Activated CD4-positive, alpha-beta T cell treated with anti-CD3 and anti-CD28 coated beads, Interleukin-2, amount 50 U/mL, for 48 hours (primary cell): ENCODE data around the gene PLD3.
"Not testable (repeated sequence)": the region's sequence is repeated elsewhere in the genome, so short reads cannot be mapped to it uniquely, and the experiment has no call there.

Experiments used
- DNase-seq, 2 experiments: peaks; one replicate each; pipeline ENCODE4 v3.0.0-alpha.2; 2020

The PLD3 gene

GRCh38 chr19:40392894-40393517, 44.5 kb downstream of the PLD3 start:
- DNase-seq: no peak

GRCh38 chr19:40393894-40394815, 45.7 kb downstream of the PLD3 start:
- no peak for DNase-seq

GRCh38 chr19:40394816-40395210, 46.3 kb downstream of the PLD3 start:
- no peak for DNase-seq

- DNase-seq: no peak
These were observed 47.5 kb downstream of the PLD3 start for GRCh38 chr19:40395956-40396355.

GRCh38 chr19:40396886-40397567, 48.5 kb downstream of the PLD3 start:
- no peak for DNase-seq

- no peak for DNase-seq
These were observed 49.0 kb downstream of the PLD3 start for GRCh38 chr19:40397568-40397906.

- DNase-seq: peak; percentile 72 to 73
These were observed 50.1 kb downstream of the PLD3 start for GRCh38 chr19:40398417-40399131.

GRCh38 chr19:40400559-40400958, 52.1 kb downstream of the PLD3 start:
- no peak for DNase-seq

GRCh38 chr19:40403262-40403984, 54.9 kb downstream of the PLD3 start:
- DNase-seq: peak; percentile 93

GRCh38 chr19:40407714-40408597, 59.5 kb downstream of the PLD3 start:
- DNase-seq: no peak

GRCh38 chr19:40408598-40408925, 60.1 kb downstream of the PLD3 start:
- not testable (repeated sequence) for DNase-seq

GRCh38 chr19:40410030-40410389, 61.5 kb downstream of the PLD3 start:
- DNase-seq: no peak

- no peak for DNase-seq
These were observed 62.8 kb downstream of the PLD3 start for GRCh38 chr19:40411125-40411842.

GRCh38 chr19:40411958-40412499, 63.5 kb downstream of the PLD3 start:
- no peak for DNase-seq

GRCh38 chr19:40412866-40413265, 64.4 kb downstream of the PLD3 start:
- DNase-seq: no peak

GRCh38 chr19:40413291-40413845, 64.9 kb downstream of the PLD3 start, which contains the start of gene PRX:
Gene PRX, minus strand, starts transcription at chr19:40413378. Its CDS starts 5,446 bp downstream, at chr19:40407932.
- no peak for DNase-seq

- DNase-seq: no peak
These were observed 66.3 kb downstream of the PLD3 start for GRCh38 chr19:40414542-40415535.

GRCh38 chr19:40415768-40416167, 67.3 kb downstream of the PLD3 start:
- DNase-seq: no peak
